ENCODE data around the gene CACNA1A. TPM values are rescaled to one million over a fixed set of nuclear protein-coding genes. Genes with fewer than 3 reads are reported as not detected.

CACNA1A gene
- total RNA-seq, 1 donor from 2014 or later, result 43.0 TPM

DNA sequence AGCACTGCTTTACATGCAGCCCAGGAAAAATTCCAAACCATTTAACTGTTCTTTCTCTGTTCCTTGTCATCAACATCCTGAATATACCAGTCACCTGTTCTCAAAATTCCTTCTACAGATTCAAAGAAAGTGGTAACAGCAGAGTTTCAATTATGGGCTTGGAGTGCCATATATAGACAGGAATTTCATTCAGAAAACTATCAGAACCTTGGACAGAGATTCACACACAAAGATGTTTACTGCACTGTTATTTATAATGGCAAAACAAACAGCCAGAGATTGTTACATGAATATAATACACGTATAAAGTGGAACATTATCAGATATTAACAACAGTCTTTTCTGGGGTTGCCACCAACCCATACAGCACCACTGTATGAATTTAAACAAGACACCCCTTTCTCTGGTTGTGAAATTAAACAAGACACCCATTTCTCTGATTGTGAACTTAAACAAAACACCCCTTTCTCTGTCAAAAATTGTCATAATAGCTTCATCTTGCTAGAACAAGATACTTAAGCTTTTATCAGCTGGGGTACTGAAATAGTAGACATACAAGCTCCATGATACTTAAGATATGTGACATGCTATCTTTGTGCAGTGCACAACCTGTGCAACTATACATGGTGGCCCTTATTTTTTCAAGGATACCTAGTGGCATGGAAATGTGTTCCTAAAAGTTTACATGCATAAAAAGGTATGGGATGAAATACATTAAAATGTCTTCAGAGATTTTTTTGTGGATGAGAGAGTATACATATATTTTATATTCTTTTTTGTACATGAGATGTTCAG, 12.6 kb downstream of the CACNA1A start:
- Mint-ChIP-seq H3K4me1 (ENCODE audit: low read depth) (no peaks in the 10 kb centered on the region), H3K27ac (no peak overlapping the region), H3K27me3 (peaks cover 32% of the 10 kb centered on the region), H3K9me3 (ENCODE audit: low read depth) (no peaks in the 10 kb centered on the region), H3K36me3 (ENCODE audit: insufficient read depth) (no peaks in the 10 kb centered on the region), H3K4me3 (ENCODE audit: low read depth) (no peak overlapping the region)
- TF ChIP-seq, protein P1, sequence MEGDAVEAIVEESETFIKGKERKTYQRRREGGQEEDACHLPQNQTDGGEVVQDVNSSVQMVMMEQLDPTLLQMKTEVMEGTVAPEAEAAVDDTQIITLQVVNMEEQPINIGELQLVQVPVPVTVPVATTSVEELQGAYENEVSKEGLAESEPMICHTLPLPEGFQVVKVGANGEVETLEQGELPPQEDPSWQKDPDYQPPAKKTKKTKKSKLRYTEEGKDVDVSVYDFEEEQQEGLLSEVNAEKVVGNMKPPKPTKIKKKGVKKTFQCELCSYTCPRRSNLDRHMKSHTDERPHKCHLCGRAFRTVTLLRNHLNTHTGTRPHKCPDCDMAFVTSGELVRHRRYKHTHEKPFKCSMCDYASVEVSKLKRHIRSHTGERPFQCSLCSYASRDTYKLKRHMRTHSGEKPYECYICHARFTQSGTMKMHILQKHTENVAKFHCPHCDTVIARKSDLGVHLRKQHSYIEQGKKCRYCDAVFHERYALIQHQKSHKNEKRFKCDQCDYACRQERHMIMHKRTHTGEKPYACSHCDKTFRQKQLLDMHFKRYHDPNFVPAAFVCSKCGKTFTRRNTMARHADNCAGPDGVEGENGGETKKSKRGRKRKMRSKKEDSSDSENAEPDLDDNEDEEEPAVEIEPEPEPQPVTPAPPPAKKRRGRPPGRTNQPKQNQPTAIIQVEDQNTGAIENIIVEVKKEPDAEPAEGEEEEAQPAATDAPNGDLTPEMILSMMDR (IDR thresholded peaks at IDR 0.05; ENCODE audit: unreplicated experiment), result no peak
- no peak for DNase-seq (ENCODE audit: low spot score, unreplicated experiment)

DNA sequence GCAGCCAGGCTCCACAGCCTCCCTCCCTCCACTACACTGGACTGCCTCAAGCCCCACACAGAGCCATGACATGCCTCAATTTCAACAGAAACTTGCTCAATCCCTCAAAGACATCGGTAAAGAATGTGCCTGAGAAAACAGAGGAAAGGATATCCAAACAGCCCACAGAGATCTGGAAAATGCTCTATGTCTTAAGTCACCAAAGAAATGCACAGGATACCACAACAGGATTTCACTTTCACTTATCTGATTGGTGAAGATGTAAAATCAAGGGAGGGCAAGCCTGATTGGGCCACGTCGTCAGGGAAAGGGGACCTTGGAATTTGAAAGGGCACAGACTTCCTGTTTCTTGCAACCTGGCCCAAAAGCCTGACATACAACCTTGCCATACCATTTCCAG, 14.2 kb downstream of the CACNA1A start:
- Mint-ChIP-seq H3K36me3 (ENCODE audit: insufficient read depth) (no peaks in the 10 kb centered on the region), H3K27me3 (peaks cover 28% of the 10 kb centered on the region), H3K4me1 (ENCODE audit: low read depth) (no peaks in the 10 kb centered on the region), H3K27ac (no peak overlapping the region), H3K4me3 (ENCODE audit: low read depth) (no peak overlapping the region), H3K9me3 (ENCODE audit: low read depth) (no peaks in the 10 kb centered on the region)
- DNase-seq (ENCODE audit: low spot score, unreplicated experiment), result no peak
- TF ChIP-seq, protein P1 (IDR thresholded peaks at IDR 0.05; ENCODE audit: unreplicated experiment), result no peak

DNA sequence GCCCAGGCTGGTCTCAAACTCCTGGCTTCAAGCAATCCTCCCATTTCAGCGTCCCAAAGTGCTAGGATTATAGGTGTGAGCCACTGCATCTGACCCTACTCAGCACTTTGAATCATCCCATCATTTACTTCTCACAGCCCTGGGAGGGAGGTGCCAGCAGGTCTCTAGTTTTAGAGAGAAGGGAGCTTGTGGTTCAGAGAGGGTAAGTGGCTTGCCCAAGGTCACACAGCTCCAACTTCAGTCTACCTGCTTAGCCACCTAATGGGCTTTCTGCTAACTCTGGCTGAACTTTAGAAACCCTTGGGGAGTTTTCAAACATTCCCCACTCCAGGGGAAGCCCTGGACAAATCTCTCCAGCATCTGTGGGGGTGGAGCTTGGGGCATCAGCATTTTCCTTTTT, 18.3 kb downstream of the CACNA1A start:
- H3K27ac Mint-ChIP-seq, result no peak overlapping the region
- DNase-seq (ENCODE audit: low spot score, unreplicated experiment), result no peak
- H3K36me3 Mint-ChIP-seq (ENCODE audit: insufficient read depth), result no peaks in the 10 kb centered on the region
- H3K4me1 Mint-ChIP-seq (ENCODE audit: low read depth), result no peaks in the 10 kb centered on the region
- TF ChIP-seq, protein P1 (IDR thresholded peaks at IDR 0.05; ENCODE audit: unreplicated experiment), result no peak
- no peaks in the 10 kb centered on the region for H3K9me3 Mint-ChIP-seq (ENCODE audit: low read depth)
- H3K4me3 Mint-ChIP-seq (ENCODE audit: low read depth), result no peak overlapping the region
- peaks cover 37% of the 10 kb centered on the region for H3K27me3 Mint-ChIP-seq

DNA sequence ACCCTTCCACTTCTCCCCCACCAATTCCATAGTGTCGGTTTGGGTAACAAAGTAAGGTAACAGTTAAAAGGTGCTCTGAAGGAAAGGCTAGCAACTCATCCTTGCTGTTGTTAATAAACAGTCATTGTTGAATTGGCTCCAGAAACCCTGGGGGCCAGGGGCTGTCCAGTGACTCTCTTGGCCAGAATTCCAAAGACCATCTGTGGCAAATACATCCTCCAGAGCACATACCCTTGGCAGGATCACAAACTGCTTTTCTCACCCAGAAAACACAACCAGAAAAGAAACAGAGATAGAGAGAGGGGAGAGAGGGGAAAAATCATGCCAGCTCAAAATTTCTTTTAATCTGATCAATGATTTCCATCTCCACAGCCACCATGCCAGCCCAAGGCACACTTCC, 22.1 kb downstream of the CACNA1A start:
- Mint-ChIP-seq H3K27me3 (peaks cover 17% of the 10 kb centered on the region), H3K27ac (no peak overlapping the region), H3K4me3 (ENCODE audit: low read depth) (no peak overlapping the region), H3K4me1 (ENCODE audit: low read depth) (no peaks in the 10 kb centered on the region), H3K9me3 (ENCODE audit: low read depth) (no peaks in the 10 kb centered on the region), H3K36me3 (ENCODE audit: insufficient read depth) (no peaks in the 10 kb centered on the region)
- TF ChIP-seq, protein P1 (IDR thresholded peaks at IDR 0.05; ENCODE audit: unreplicated experiment), result no peak
- DNase-seq (ENCODE audit: low spot score, unreplicated experiment), result no peak

DNA sequence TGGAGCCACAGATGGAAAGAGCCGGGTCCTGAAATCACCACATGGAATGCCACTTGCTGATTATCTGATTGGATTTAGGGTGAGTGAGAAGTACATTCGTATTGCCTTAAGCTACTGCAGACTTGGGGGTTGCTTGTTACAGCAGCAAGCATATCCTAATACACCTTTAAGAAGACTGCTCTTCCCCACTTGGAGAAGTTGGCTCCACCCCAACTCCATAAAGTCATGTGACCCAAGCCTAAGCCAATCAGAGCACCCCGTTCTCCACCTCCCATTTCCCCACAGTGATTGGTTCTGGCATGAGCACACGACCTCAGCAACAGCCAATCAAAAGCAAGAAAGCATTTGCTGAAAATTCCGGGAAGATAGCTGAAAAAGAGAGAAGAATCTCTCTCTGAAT, 23.1 kb downstream of the CACNA1A start:
- peaks cover 17% of the 10 kb centered on the region for H3K27me3 Mint-ChIP-seq
- TF ChIP-seq, protein P1 (IDR thresholded peaks at IDR 0.05; ENCODE audit: unreplicated experiment), result no peak
- H3K4me1 Mint-ChIP-seq (ENCODE audit: low read depth), result no peaks in the 10 kb centered on the region
- no peaks in the 10 kb centered on the region for H3K9me3 Mint-ChIP-seq (ENCODE audit: low read depth)
- no peak overlapping the region for H3K4me3 Mint-ChIP-seq (ENCODE audit: low read depth)
- no peak overlapping the region for H3K27ac Mint-ChIP-seq
- DNase-seq (ENCODE audit: low spot score, unreplicated experiment), result no peak
- no peaks in the 10 kb centered on the region for H3K36me3 Mint-ChIP-seq (ENCODE audit: insufficient read depth)

Data from progenitor cell of endocrine pancreas (in vitro differentiated cells).